Fibroblast of lung (primary cell): ENCODE results near the gene PPFIA2. TPM values are rescaled to one million over a fixed set of nuclear protein-coding genes. Genes with fewer than 3 reads are reported as not detected.

Experiments used
- DNase-seq, 2 donors: peaks; one replicate each; pipeline versions ENCODE4 v3.0.0 to v3.0.0-alpha.2; 2010; ENCODE audit warnings: low read depth in 2 of 2
- H2AFZ ChIP-seq: 2 replicates; pipeline ENCODE4 v1.5.1; 2012; ENCODE audit warnings: low read length, control low read depth, inconsistent platforms
- H3K27ac ChIP-seq: 2 replicates; pipeline ENCODE4 v1.5.1; 2011; ENCODE audit warnings: low read length, control low read depth; ENCODE audit not compliant: insufficient read depth
- H3K27me3 ChIP-seq: 2 replicates; pipeline ENCODE4 v1.5.1; 2011; ENCODE audit warnings: mild to moderate bottlenecking, low read length; ENCODE audit not compliant: control insufficient read depth, insufficient read depth
- H3K36me3 ChIP-seq: 2 replicates; pipeline ENCODE4 v1.5.1; 2011; ENCODE audit warnings: low read length; ENCODE audit not compliant: control insufficient read depth, insufficient read depth
- H3K4me1 ChIP-seq: 2 replicates; pipeline ENCODE4 v1.5.1; 2011; ENCODE audit warnings: low read length; ENCODE audit not compliant: control insufficient read depth, insufficient read depth; ENCODE audit errors: extremely low read depth
- H3K4me2 ChIP-seq: 2 replicates; pipeline ENCODE4 v1.5.1; 2011; ENCODE audit warnings: low read length, control low read depth; ENCODE audit not compliant: insufficient read depth; ENCODE audit errors: extremely low read depth
- H3K4me3 ChIP-seq, 4 experiments: fragments of 200-600 bp in 1 of 4; sonication (generic) in 1 of 4; replicated peaks in 1 of 4; 2 replicates each; pipeline ENCODE4 v1.5.1; 2011 to 2016; ENCODE audit warnings: low read length in 4 of 4, low read depth in 3 of 4, mild to moderate bottlenecking in 3 of 4, control low read depth in 2 of 4, inconsistent platforms in 1 of 4, mixed read lengths in 1 of 4; ENCODE audit not compliant: insufficient read depth in 1 of 4; ENCODE audit errors: control extremely low read depth in 1 of 4
- H3K79me2 ChIP-seq: 2 replicates; pipeline ENCODE4 v1.5.1; 2012; ENCODE audit warnings: mild to moderate bottlenecking, low read length, inconsistent platforms; ENCODE audit not compliant: control insufficient read depth, insufficient read depth
- H3K9ac ChIP-seq: 2 replicates; pipeline ENCODE4 v1.5.1; 2011; ENCODE audit warnings: mild to moderate bottlenecking, low read length, control low read depth; ENCODE audit not compliant: insufficient read depth
- H3K9me3 ChIP-seq: 2 replicates; pipeline ENCODE4 v1.5.1; 2012; ENCODE audit warnings: low read depth, low read length; ENCODE audit not compliant: control insufficient read depth, insufficient read depth
- H4K20me1 ChIP-seq: 2 replicates; pipeline ENCODE4 v1.5.1; 2011; ENCODE audit warnings: low read length; ENCODE audit not compliant: control insufficient read depth, insufficient read depth; ENCODE audit errors: extremely low read depth
- CTCF ChIP-seq, 2 donors: IDR thresholded peaks in 1 of 2; conservative IDR thresholded peaks in 1 of 2; 1 replicate in 1 of 2; 2 replicates in 1 of 2; pipeline ENCODE4 v1.5.1; 2011 to 2012; ENCODE audit warnings: low read length in 2 of 2, control low read depth in 1 of 2, inconsistent platforms in 1 of 2, low read depth in 1 of 2, mild to moderate bottlenecking in 1 of 2
- EZH2 ChIP-seq: IDR thresholded peaks from 2 replicates; pipeline ENCODE4 v1.5.1; 2012; ENCODE audit warnings: low read length, control low read depth, mild to moderate bottlenecking; ENCODE audit errors: missing control alignments
- polyA plus RNA-seq, 2 donors: library from polyadenylated mRNA; depleted of rRNA in 1 of 2; stranded (reverse) in 1 of 2; unstranded in 1 of 2; fragments of >200 nt; gene quantifications; 2 replicates each; pipeline ENCODE4 v1.2.1, GENCODE V29; 2011 to 2012; ENCODE audit warnings: missing spikeins in 1 of 2
- total RNA-seq: library from RNA; depleted of rRNA; stranded (reverse); fragments of >200 nt; gene quantifications from 2 replicates; pipeline ENCODE4 v1.2.1, GENCODE V29; 2014

The PPFIA2 gene
- total and polyA plus RNA-seq, 2 donors (not counting 1 experiment from before 2014, with no cell fraction given): 0.54 to 2.1 TPM

- TF ChIP-seq CTCF (conservative IDR thresholded peaks at IDR 0.05 in 1 of 2, IDR thresholded peaks at IDR 0.05 in 1 of 2; ENCODE audit: low read depth in 1 of 2, low read length in 2 of 2): no peak
- H3K36me3 ChIP-seq: no peaks in the 10 kb centered on the region
- no peak overlapping the region for H3K27ac ChIP-seq
- no peaks in the 10 kb centered on the region for H3K4me1 ChIP-seq
- no peak overlapping the region for H2AFZ ChIP-seq
- H3K4me3 ChIP-seq: no peak overlapping the region
- H3K9me3 ChIP-seq: no peaks in the 10 kb centered on the region
- no peaks in the 10 kb centered on the region for H3K27me3 ChIP-seq
- no peak for DNase-seq
- H4K20me1 ChIP-seq: no peaks in the 10 kb centered on the region
- H3K4me2 ChIP-seq: no peak overlapping the region
- no peak overlapping the region for H3K9ac ChIP-seq
- no peaks in the 10 kb centered on the region for H3K79me2 ChIP-seq
Observed at GRCh38 chr12:81255456-81255855, 503.7 kb downstream of the PPFIA2 start.

- no peak for DNase-seq
- H4K20me1 ChIP-seq: no peaks in the 10 kb centered on the region
- H3K4me3 ChIP-seq: no peak overlapping the region
- no peaks in the 10 kb centered on the region for H3K27me3 ChIP-seq
- H2AFZ ChIP-seq: no peak overlapping the region
- H3K9me3 ChIP-seq: no peaks in the 10 kb centered on the region
- H3K9ac ChIP-seq: no peak overlapping the region
- H3K36me3 ChIP-seq: no peaks in the 10 kb centered on the region
- no peaks in the 10 kb centered on the region for H3K79me2 ChIP-seq
- H3K4me1 ChIP-seq: no peaks in the 10 kb centered on the region
- no peak overlapping the region for H3K4me2 ChIP-seq
- no peak overlapping the region for H3K27ac ChIP-seq
- TF ChIP-seq CTCF (conservative IDR thresholded peaks at IDR 0.05 in 1 of 2, IDR thresholded peaks at IDR 0.05 in 1 of 2; ENCODE audit: low read depth in 1 of 2, low read length in 2 of 2): no peak
- TF ChIP-seq EZH2: no peak
Observed at GRCh38 chr12:81253360-81253759, 505.8 kb downstream of the PPFIA2 start.

- H3K27me3 ChIP-seq: no peaks in the 10 kb centered on the region
- H3K4me2 ChIP-seq: no peak overlapping the region
- H3K4me1 ChIP-seq: no peaks in the 10 kb centered on the region
- no peaks in the 10 kb centered on the region for H4K20me1 ChIP-seq
- DNase-seq: no peak
- H3K4me3 ChIP-seq: no peak overlapping the region
- no peak overlapping the region for H2AFZ ChIP-seq
- H3K27ac ChIP-seq: no peak overlapping the region
- H3K9ac ChIP-seq: no peak overlapping the region
- no peak for TF ChIP-seq CTCF (conservative IDR thresholded peaks at IDR 0.05 in 1 of 2, IDR thresholded peaks at IDR 0.05 in 1 of 2; ENCODE audit: low read depth in 1 of 2, low read length in 2 of 2)
- no peak for TF ChIP-seq EZH2
- H3K9me3 ChIP-seq: no peaks in the 10 kb centered on the region
- no peaks in the 10 kb centered on the region for H3K36me3 ChIP-seq
- H3K79me2 ChIP-seq: no peaks in the 10 kb centered on the region
Observed at GRCh38 chr12:81252228-81252627, 506.9 kb downstream of the PPFIA2 start.
